Measurements from ENCODE around the gene CCN6.

Gene CCN6

DNA sequence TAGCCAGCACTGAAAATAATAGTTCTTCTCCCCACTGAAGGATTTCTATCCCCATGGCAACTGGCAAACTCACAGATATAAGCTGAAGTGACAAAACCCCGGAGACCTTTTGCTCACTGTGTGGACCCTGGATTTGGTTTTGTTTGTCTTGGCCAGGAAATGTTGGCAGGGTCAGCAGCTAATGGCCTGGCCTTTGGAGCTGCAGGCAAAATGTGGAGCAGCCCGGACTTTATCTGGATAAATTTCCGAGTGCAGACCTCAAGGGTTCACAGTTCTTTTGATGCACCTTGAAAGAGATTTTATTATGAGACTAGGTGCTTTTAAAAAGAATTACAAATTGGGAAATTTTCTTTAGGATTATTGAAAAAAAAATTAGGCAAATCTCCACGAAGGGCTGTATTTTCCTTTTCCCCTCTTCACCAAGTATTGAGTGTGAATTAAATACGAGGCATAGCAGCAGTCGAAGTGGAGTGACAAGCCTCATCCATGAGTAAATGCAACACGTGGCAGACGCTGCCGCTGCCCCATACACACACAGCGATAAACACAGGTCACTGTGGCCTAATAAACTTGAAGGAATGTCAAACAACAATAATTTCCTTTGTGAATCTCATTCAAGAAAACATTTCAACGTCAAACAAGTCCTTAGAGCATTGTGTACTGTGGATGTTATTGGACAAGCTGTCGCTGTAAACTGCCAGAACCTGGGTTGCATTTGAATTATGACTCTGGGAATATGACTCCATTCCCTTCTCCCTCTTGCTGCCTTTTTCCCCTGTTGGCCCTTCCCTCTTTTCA lies 35.1 kb upstream of the CCN6 start:
- DNase-seq (ENCODE audit: low read depth): peak; percentile 71
- H3K4me3 ChIP-seq (replicated peaks; ENCODE audit: low read depth, low read length): no peak overlapping the region
- TF ChIP-seq CTCF (IDR thresholded peaks at IDR 0.05; ENCODE audit: low read length, missing control alignments): no peak

- no peak overlapping the region for H3K4me3 ChIP-seq (replicated peaks; ENCODE audit: low read depth, low read length)
- TF ChIP-seq CTCF (IDR thresholded peaks at IDR 0.05; ENCODE audit: low read length, missing control alignments): no peak
- no peak for DNase-seq (ENCODE audit: low read depth)
Measured at GRCh38 chr6:112019589-112019988, 34.3 kb upstream of the CCN6 start.

DNA sequence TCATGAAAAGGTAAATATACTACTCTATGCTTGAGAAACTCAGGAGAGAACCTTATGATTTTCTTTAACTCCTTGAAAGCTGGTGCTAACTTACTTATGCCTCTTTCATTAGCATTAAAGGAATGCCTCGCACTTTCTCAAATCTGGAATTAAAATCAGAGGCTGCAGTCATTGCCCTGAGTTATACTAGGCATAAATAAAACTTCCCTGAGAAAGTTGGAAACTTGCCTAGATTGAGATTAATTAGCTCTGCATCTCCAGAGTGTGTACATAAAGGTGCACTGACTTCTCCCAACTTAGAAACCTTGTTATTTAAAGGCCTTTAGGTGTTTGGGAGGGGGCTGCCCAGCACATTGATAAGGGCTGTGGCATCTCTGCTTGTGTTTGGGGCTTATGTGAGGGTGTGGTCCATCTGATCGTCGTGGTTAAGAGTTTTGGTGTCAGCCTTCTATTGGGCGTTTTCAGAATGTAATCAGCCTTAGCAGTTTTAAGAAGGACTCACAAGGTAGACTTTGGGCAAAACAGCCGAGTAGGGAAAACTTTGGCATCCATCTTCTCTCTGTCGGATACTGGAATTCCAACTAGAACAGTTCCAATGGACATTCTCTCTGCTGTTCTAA lies 32.1 kb upstream of the CCN6 start:
- no peak overlapping the region for H3K4me3 ChIP-seq (replicated peaks; ENCODE audit: low read depth, low read length)
- no peak for TF ChIP-seq CTCF (IDR thresholded peaks at IDR 0.05; ENCODE audit: low read length, missing control alignments)
- DNase-seq (ENCODE audit: low read depth): no peak

- DNase-seq (ENCODE audit: low read depth): no peak
- no peak overlapping the region for H3K4me3 ChIP-seq (replicated peaks; ENCODE audit: low read depth, low read length)
- TF ChIP-seq CTCF (IDR thresholded peaks at IDR 0.05; ENCODE audit: low read length, missing control alignments): no peak
Measured at GRCh38 chr6:112022749-112023148, 31.2 kb upstream of the CCN6 start.

GRCh38 chr6:112024464-112024863 lies 29.4 kb upstream of the CCN6 start:
- no peak for TF ChIP-seq CTCF (IDR thresholded peaks at IDR 0.05; ENCODE audit: low read length, missing control alignments)

GRCh38 chr6:112026933-112027332 lies 27.0 kb upstream of the CCN6 start:
- no peak overlapping the region for H3K4me3 ChIP-seq (replicated peaks; ENCODE audit: low read depth, low read length)
- no peak for DNase-seq (ENCODE audit: low read depth)
- TF ChIP-seq CTCF (IDR thresholded peaks at IDR 0.05; ENCODE audit: low read length, missing control alignments): no peak

More at GRCh38 chr6:112024464-112024863, 29.4 kb upstream of the CCN6 start:
- H3K4me3 ChIP-seq (replicated peaks; ENCODE audit: low read depth, low read length): no peak overlapping the region
- DNase-seq (ENCODE audit: low read depth): no peak

Measured in fibroblast of pulmonary artery (primary cell).